HTERT RPE-1 (cell line): ENCODE results near the gene CCDC137.

ENCODE experiments used
- in situ Hi-C: fragments of 300-500 bp; cut with MboI; formaldehyde crosslinking; loops from 4 replicates; pipeline ENCODE4 v1.14.3; 2020; ENCODE audit warnings: low sequenced_read_pairs

Gene CCDC137

GRCh38 chr17:81714412-81715106, 48.0 kb downstream of the CCDC137 start:
- in situ Hi-C loops = no loop called here

- in situ Hi-C loops = no loop called here
Observed at GRCh38 chr17:81715107-81715871, 48.8 kb downstream of the CCDC137 start.

- in situ Hi-C loops = no loop called here
Observed at GRCh38 chr17:81715872-81716673, 49.5 kb downstream of the CCDC137 start.

- in situ Hi-C loops = no loop called here
Observed at GRCh38 chr17:81716674-81716996, 50.1 kb downstream of the CCDC137 start.

- in situ Hi-C loops = no loop called here
Observed at GRCh38 chr17:81717049-81717765, 50.7 kb downstream of the CCDC137 start.

GRCh38 chr17:81717766-81718089, 51.2 kb downstream of the CCDC137 start:
- in situ Hi-C loops = no loop called here

- in situ Hi-C loops = no loop called here
Observed at GRCh38 chr17:81719410-81720266, 53.1 kb downstream of the CCDC137 start.

GRCh38 chr17:81720267-81721071, 53.9 kb downstream of the CCDC137 start:
- in situ Hi-C loops = no loop called here

- in situ Hi-C loops = no loop called here
Observed at GRCh38 chr17:81722184-81723120, 55.9 kb downstream of the CCDC137 start.
